Muscle layer of duodenum (tissue), 2 donors: ENCODE results near the gene PDCD4.

Experiments used
- H3K27ac ChIP-seq: one replicate; pipeline ENCODE4 v1.7.0; 2013; ENCODE audit warnings: mild to moderate bottlenecking, low read length
- H3K27me3 ChIP-seq: one replicate; pipeline ENCODE4 v1.7.0; 2013; ENCODE audit warnings: low read depth, mild to moderate bottlenecking, control low read depth, low read length
- H3K36me3 ChIP-seq, 2 donors: one replicate each; pipeline ENCODE4 v1.7.0; 2013; ENCODE audit warnings: low read length in 2 of 2, control low read depth in 1 of 2, mild to moderate bottlenecking in 1 of 2; ENCODE audit not compliant: insufficient read depth in 2 of 2, control insufficient read depth in 1 of 2
- H3K4me1 ChIP-seq, 2 donors: one replicate each; pipeline ENCODE4 v1.7.0; 2013; ENCODE audit warnings: low read length in 2 of 2, mild to moderate bottlenecking in 2 of 2, control low read depth in 1 of 2, moderate library complexity in 1 of 2; ENCODE audit not compliant: insufficient read depth in 2 of 2, control insufficient read depth in 1 of 2
- H3K4me3 ChIP-seq, 2 donors: one replicate each; pipeline ENCODE4 v1.7.0; 2013; ENCODE audit warnings: low read length in 2 of 2, low read depth in 1 of 2, mild to moderate bottlenecking in 1 of 2
- H3K9me3 ChIP-seq, 2 donors: one replicate each; pipeline ENCODE4 v1.7.0; 2013; ENCODE audit warnings: low read length in 2 of 2, control low read depth in 1 of 2, mild to moderate bottlenecking in 1 of 2; ENCODE audit not compliant: control insufficient read depth in 1 of 2
- donor health status: healthy.

Gene PDCD4

DNA sequence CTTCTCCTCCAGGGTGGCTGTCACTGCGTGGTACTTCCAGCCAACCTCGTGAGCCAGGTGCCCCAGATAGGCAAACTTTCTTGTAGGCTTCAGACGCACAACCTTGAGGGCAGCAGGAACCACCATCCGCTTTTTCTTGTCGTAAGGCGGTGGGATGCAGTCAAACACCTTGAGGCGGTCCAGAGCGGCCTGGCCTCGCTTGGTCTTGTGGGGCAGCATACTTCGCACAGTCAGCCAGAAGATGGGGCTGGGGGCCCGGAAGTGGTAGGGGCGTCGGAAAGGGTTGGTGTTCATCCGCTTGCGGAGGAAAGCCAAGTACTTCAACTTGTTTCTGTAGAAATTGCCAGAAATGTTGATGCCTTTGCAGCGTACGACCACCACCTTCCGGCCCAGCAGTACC is 65.0 kb downstream of the PDCD4 start:
- no peak overlapping the region for H3K27ac ChIP-seq
- no peaks in the 10 kb centered on the region for H3K9me3 ChIP-seq
- H3K4me3 ChIP-seq, result no peak overlapping the region
- no peaks in the 10 kb centered on the region for H3K36me3 ChIP-seq
- no peaks in the 10 kb centered on the region for H3K27me3 ChIP-seq
- peaks cover 5 to 9% of the 10 kb centered on the region in 2 donors for H3K4me1 ChIP-seq

DNA sequence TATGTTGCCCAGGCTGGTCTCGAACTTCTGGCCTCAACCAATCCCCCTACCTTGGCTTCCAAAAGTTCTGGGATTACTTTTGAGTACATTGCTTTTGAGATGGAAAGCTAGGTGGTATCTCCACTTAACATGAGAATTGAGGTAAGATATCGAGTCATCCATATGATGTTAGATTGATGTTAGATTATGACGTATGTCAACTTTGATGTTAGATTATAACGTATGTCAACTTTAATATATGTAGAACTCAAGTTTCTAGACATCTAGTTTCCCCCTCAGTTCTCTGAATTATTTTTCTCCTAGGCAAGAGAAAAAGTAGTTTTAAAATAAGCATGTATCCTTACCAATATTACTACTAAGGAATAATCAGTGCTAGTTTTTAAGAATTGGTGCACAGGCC is 67.7 kb downstream of the PDCD4 start:
- H3K36me3 ChIP-seq, result peaks cover 0 to 8% of the 10 kb centered on the region in 2 donors
- H3K4me1 ChIP-seq, result no peaks in the 10 kb centered on the region
- H3K9me3 ChIP-seq, result no peaks in the 10 kb centered on the region
- no peak overlapping the region for H3K4me3 ChIP-seq
- H3K27me3 ChIP-seq, result no peaks in the 10 kb centered on the region
- H3K27ac ChIP-seq, result no peak overlapping the region

DNA sequence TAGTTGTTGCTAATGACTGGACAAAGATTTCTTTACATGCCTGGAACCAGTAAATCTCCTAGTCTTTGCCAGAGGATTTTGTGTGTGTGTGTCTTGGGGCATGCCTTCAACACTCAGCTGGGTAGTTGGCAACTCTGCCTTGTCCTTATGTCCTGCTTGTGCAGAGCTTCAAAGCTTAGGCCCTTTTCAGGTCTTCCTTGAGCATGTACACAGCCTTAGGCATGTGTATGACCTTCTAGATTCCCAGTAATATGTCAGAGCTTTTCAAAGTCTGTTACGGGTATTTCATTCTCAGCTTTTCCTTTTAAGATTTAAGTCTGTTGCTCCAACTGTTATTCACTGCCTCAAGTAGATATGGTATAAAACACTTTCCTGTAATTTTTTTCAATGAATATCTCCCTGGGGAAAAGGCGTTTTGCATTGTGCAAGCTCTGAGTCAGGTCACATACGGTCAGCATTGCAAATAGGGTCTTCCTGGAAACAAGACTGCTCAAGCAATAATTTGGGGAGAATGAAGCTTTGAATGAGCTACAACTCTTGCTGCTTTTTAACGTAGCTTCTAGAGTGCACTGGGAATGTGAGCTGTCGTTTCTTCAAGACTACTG is 73.2 kb downstream of the PDCD4 start:
- H3K27ac ChIP-seq, result no peak overlapping the region
- H3K4me1 ChIP-seq, result peaks cover 0 to 6% of the 10 kb centered on the region in 2 donors
- H3K36me3 ChIP-seq, result peaks cover 0 to 8% of the 10 kb centered on the region in 2 donors
- no peaks in the 10 kb centered on the region for H3K27me3 ChIP-seq
- H3K4me3 ChIP-seq, result no peak overlapping the region
- no peaks in the 10 kb centered on the region for H3K9me3 ChIP-seq

DNA sequence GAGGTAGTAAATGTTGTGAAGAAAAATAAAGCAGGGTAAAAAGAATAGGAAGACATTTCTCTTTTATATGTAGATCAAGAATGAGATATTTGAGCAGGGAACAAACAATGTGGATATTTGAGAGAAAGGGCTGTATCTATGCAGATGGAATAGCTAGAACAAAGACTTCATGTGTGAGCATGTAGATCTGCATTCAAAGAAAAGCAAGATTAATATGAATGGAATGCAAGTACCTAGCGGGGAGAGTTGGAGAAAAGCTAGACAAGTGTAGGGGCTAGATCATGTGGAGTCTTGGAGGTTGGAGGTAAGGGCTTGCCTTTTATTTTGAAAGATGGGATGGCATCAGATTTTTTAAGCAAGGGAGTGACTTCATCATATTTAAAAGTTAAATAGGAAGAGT is 74.8 kb downstream of the PDCD4 start:
- H3K27ac ChIP-seq, result no peak overlapping the region
- H3K4me3 ChIP-seq, result no peak overlapping the region
- H3K27me3 ChIP-seq, result no peaks in the 10 kb centered on the region
- peaks cover 0 to 6% of the 10 kb centered on the region in 2 donors for H3K4me1 ChIP-seq
- H3K36me3 ChIP-seq, result peaks cover 0 to 8% of the 10 kb centered on the region in 2 donors
- H3K9me3 ChIP-seq, result no peaks in the 10 kb centered on the region

DNA sequence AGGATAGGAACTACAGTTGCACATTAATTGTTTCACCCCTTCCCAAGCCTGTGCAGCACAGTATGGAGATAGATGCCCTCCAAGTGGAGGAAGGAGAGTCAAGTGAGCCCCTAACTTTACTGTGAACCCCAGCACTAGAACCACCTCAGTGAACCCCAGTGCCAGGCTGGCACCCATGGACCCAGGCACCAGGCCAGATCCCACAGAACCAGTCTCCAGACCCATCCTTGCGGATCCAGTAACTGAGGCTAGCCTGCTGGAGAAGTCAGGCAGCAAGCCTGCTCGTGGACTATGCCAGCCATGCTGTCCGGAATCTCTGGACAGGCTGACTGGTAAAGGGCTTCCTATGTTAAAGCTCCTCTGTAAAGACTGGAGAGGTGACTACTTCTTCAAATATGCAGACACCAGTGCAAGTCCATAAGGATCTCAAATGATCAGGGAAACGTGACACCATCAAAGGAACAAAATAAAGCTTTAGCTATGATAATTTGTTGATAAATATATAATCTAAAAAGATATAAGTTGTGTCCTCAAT is 75.4 kb downstream of the PDCD4 start:
- Histone ChIP-seq H3K27ac (no peak overlapping the region), H3K4me1 (peaks cover 0 to 6% of the 10 kb centered on the region in 2 donors), H3K9me3 (no peaks in the 10 kb centered on the region), H3K4me3 (no peak overlapping the region), H3K27me3 (no peaks in the 10 kb centered on the region), H3K36me3 (peaks cover 0 to 8% of the 10 kb centered on the region in 2 donors)
